Fibroblast of the aortic adventitia (primary cell): ENCODE data around the gene LRPPRC. TPM values are rescaled to one million over a fixed set of nuclear protein-coding genes. Genes with fewer than 3 reads are reported as not detected.

Source experiments
- DNase-seq: peaks from one replicate; pipeline ENCODE4 v3.0.0-alpha.2; 2010; ENCODE audit warnings: low read depth
- H3K4me3 ChIP-seq: 2 replicates; pipeline ENCODE4 v1.5.1; 2011; ENCODE audit warnings: low read depth, mild to moderate bottlenecking, control low read depth, low read length, moderate library complexity
- total RNA-seq: library from RNA; depleted of rRNA; stranded (reverse); fragments of >200 nt; gene quantifications from 2 replicates; pipeline ENCODE4 v1.2.3, GENCODE V29; 2012; ENCODE audit warnings: low replicate concordance
- TF ChIP-seq, protein P1 (sequence below): IDR thresholded peaks from 2 replicates; pipeline ENCODE4 v1.5.1; 2011; ENCODE audit warnings: mild to moderate bottlenecking, low read length, control low read depth, inconsistent platforms; ENCODE audit not compliant: insufficient read depth

The LRPPRC gene
- total RNA-seq, 1 donor = 64.1 TPM

- no peak overlapping the region for H3K4me3 ChIP-seq
- TF ChIP-seq, protein P1, sequence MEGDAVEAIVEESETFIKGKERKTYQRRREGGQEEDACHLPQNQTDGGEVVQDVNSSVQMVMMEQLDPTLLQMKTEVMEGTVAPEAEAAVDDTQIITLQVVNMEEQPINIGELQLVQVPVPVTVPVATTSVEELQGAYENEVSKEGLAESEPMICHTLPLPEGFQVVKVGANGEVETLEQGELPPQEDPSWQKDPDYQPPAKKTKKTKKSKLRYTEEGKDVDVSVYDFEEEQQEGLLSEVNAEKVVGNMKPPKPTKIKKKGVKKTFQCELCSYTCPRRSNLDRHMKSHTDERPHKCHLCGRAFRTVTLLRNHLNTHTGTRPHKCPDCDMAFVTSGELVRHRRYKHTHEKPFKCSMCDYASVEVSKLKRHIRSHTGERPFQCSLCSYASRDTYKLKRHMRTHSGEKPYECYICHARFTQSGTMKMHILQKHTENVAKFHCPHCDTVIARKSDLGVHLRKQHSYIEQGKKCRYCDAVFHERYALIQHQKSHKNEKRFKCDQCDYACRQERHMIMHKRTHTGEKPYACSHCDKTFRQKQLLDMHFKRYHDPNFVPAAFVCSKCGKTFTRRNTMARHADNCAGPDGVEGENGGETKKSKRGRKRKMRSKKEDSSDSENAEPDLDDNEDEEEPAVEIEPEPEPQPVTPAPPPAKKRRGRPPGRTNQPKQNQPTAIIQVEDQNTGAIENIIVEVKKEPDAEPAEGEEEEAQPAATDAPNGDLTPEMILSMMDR = no peak
- DNase-seq = no peak
Observed at GRCh38 chr2:43946685-43947084, 49.1 kb downstream of the LRPPRC start.

DNA sequence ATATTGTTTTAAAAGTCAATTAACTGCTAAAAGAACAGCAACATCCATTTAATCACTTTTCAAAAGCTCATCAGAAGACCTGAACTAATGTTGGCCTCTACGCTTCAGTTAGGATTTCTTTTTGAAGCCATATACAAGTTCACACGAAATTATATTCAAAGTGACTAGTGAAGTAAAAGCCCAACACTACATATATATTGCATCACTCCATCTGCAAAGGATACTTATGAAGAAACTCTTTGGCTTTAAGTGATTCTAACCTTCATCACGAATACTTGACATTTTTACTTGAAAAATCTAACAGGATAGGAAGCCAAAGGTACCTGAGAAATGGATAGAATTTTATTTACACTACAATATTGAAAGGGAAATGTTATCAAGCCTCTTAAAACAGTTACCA, 50.4 kb downstream of the LRPPRC start:
- TF ChIP-seq, protein P1 = no peak
- no peak for DNase-seq
- H3K4me3 ChIP-seq = no peak overlapping the region

DNA sequence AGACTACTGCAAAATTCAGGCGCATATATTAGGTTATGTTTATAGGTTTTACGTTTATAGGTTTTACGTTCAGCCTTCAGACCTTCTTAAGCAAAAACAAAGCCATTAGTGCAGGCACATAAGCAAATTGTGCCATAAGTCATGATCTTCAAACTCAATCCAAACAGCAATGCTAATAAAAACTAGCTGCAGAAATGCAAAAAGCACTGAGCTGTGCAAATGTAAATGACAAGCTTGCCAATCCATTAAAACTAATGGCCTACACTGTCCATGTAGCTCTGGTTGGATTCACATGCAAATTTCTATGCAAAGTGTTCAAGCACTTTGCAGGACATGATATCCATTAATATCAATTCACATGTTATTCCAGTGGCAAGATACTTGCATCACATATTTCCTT, 50.9 kb downstream of the LRPPRC start:
- DNase-seq = no peak
- TF ChIP-seq, protein P1 = no peak
- no peak overlapping the region for H3K4me3 ChIP-seq

GRCh38 chr2:43943809-43944452, 51.9 kb downstream of the LRPPRC start:
- DNase-seq = no peak
- TF ChIP-seq, protein P1 = no peak
- no peak overlapping the region for H3K4me3 ChIP-seq

DNA sequence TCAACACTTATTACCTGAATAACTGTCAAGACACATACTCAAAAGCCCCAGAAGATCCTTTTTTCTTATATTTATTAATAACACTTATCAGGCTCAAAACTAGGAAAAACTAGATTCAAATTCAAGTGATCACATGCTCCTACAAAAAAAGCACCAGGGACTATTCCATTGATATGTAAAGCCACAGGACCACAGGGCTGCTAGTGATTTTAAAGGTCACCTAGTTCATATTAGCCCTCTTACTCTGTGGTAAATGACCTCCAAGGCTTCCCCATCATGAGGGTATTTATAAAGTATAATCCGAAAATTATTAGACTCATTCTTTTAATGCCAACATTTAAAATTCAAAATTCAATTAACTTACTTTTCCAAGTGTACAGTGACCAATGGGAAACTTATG, 52.5 kb downstream of the LRPPRC start:
- no peak for DNase-seq
- no peak overlapping the region for H3K4me3 ChIP-seq
- TF ChIP-seq, protein P1 = no peak

DNA sequence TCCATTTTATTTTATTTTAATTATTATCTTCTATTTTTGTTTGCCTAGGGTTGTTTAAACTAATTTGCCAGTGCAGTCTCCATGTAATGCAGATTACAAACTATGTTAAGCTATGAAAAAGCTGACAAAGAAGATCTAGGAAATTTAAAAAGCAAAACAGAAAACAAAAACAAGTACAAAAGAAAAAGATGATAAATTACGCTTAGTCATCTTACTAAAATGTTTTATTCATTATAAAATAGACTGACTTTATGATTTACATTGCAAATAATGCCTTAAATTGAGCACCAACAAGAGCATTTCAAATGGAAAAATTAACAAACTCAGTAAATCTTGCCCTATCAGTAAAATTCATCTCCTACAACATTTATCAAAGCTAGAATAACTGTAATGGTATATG, 52.9 kb downstream of the LRPPRC start:
- no peak overlapping the region for H3K4me3 ChIP-seq
- DNase-seq = no peak
- TF ChIP-seq, protein P1 = no peak

DNA sequence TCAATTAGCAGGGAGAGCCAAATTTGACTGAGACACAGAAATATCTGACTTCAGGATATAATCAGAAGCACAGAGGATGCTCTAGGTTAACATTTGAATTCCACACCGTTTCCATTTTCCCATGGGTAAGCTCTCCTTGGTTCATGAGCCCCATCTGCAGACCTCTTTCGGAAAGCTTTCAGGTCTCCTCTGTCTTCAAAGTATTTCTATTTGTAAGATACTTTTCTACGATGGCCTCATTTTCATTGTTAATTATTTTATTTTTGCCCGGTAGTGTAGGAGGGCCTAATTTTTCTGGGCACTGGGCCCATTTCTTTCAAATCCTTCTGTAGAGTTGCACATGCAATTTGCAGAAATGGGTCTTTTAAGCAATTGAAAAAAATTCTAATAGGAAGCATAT, 53.8 kb downstream of the LRPPRC start:
- TF ChIP-seq, protein P1 = no peak

More for the DNA sequence above, 53.8 kb downstream of the LRPPRC start:
- no peak overlapping the region for H3K4me3 ChIP-seq
- peak; percentile 12 for DNase-seq
